ENCODE measurements around the gene THAP4.

DNA sequence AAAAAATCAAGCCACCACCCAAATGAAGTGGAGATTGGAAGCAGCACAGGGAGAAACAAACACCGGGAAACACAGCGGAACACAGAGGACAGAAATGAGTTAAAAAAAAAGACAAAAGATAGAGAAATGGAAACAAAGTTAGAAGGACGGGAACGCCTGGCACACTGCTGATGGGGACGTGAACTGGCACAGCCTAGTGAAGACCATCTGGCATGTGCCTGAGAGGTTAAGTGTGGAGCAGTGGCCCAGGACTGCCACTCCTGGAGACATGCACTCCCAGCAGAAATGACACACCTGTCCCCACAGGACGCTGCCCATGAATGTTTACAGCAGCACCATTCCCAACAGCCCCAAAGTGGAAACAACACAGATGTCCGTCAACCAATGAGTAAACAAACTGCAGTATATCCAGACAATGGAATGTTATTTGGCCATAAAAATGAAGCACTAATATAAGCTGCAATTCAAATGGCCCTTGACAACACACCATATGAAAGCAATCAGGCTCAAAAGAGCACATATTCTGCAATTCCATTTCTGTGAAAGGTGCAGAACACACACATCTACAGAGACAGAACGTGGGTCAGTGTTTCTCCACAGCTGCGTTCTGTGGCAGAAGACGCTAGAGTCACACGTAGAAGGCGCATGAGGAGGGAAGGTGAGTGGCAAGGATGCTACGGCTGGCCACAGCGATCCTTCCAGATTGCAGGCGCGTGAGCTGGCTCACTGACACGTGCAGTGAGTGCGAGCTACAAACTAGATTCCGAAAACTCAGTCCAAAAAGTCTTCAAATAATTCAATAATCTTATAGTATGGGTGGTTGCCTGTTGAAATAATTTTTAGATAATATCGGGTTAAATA is 24.6 kb downstream of the THAP4 start:
- TF ChIP-seq YY1 (IDR thresholded peaks at IDR 0.05; ENCODE audit: insufficient read depth, insufficient read length) (no peak), SUZ12 (IDR thresholded peaks at IDR 0.05; ENCODE audit: extremely low read depth, insufficient read depth, insufficient read length) (no peak)

Data from NT2/D1 (cell line).